H1 (cell line): Measurements from ENCODE around the gene HOXA10. TPM values are rescaled to one million over a fixed set of nuclear protein-coding genes. Genes with fewer than 3 reads are reported as not detected.

Experiments used
- CTCF ChIA-PET: fragments of 300-600 bp; sonication (Branson Sonifier 250); formaldehyde crosslinking; loops from one replicate; lab custom pipeline; 2021; ENCODE audit not compliant: partially characterized antibody; lab: Charles Lee
- POLR2A ChIA-PET: fragments of 300-600 bp; sonication (Branson Sonifier 250); formaldehyde crosslinking; loops from one replicate; lab custom pipeline; 2021; ENCODE audit warnings: inconsistent platforms; ENCODE audit not compliant: partially characterized antibody; lab: Charles Lee
- DNase-seq, 2 experiments: peaks; one replicate each; pipeline versions ENCODE4 v3.0.0 to v3.0.0-alpha.2; 2010 to 2022; ENCODE audit warnings: low spot score in 2 of 2, low read depth in 1 of 2, mixed read lengths in 1 of 2
- FAIRE-seq: peaks from 2 replicates; lab custom pipeline; 2011; peaks lifted over from hg19 to GRCh38; lab: Jason Lieb, UNC
- H2AFZ ChIP-seq: 2 replicates; pipeline ENCODE4 v1.8.1; 2012; ENCODE audit warnings: low read length, inconsistent platforms
- H2AK5ac ChIP-seq: 2 replicates; pipeline ENCODE4 v1.6.1; 2013; ENCODE audit warnings: low read depth, low read length
- H2BK120ac ChIP-seq: replicated peaks from 2 replicates; pipeline ENCODE3; 2013; ENCODE audit warnings: low read depth, low read length, inconsistent platforms
- H2BK12ac ChIP-seq: 2 replicates; pipeline ENCODE4 v1.6.1; 2013; ENCODE audit warnings: low read depth, low read length
- H2BK15ac ChIP-seq: 2 replicates; pipeline ENCODE4 v1.6.1; 2013; ENCODE audit warnings: low read length
- H2BK20ac ChIP-seq: 2 replicates; pipeline ENCODE4 v1.6.1; 2013; ENCODE audit warnings: low read length
- H2BK5ac ChIP-seq: 2 replicates; pipeline ENCODE4 v1.6.1; 2013; ENCODE audit warnings: low read depth, low read length
- H3K14ac ChIP-seq: 2 replicates; pipeline ENCODE4 v1.6.1; 2013; ENCODE audit warnings: inconsistent platforms; ENCODE audit not compliant: insufficient read length
- H3K18ac ChIP-seq: 2 replicates; pipeline ENCODE4 v1.6.1; 2013; ENCODE audit warnings: low read length; ENCODE audit errors: extremely low read depth
- H3K23ac ChIP-seq: 2 replicates; pipeline ENCODE4 v1.6.1; 2013; ENCODE audit warnings: inconsistent platforms; ENCODE audit not compliant: insufficient read length
- H3K23me2 ChIP-seq: 2 replicates; pipeline ENCODE4 v1.6.1; 2013; ENCODE audit warnings: low read depth, low read length
- H3K27ac ChIP-seq: 2 replicates; pipeline ENCODE4 v1.6.1; 2011; ENCODE audit warnings: low read depth, low read length, inconsistent platforms
- H3K27me3 ChIP-seq, 4 experiments: replicated peaks in 1 of 4; 1 replicate in 1 of 4; 2 replicates in 3 of 4; pipeline versions ENCODE4 v1.6.1 to v1.8.1; 2011 to 2013; ENCODE audit warnings: low read length in 3 of 4, mild to moderate bottlenecking in 3 of 4, inconsistent platforms in 2 of 4, mixed read lengths in 2 of 4, moderate library complexity in 1 of 4; ENCODE audit not compliant: control insufficient read depth in 3 of 4, insufficient read depth in 3 of 4; ENCODE audit errors: extremely low read depth in 1 of 4
- H3K36me3 ChIP-seq, 4 experiments: 2 replicates each; pipeline versions ENCODE4 v1.6.1 to v1.8.1; 2011 to 2013; ENCODE audit warnings: mild to moderate bottlenecking in 4 of 4, low read length in 3 of 4, moderate library complexity in 2 of 4, control low read depth in 1 of 4, inconsistent platforms in 1 of 4; ENCODE audit not compliant: insufficient read depth in 4 of 4, control insufficient read depth in 2 of 4
- H3K4ac ChIP-seq: replicated peaks from 2 replicates; pipeline ENCODE3; 2013; ENCODE audit warnings: low read length, low read depth, mixed read lengths, inconsistent platforms; ENCODE audit not compliant: insufficient read length
- H3K4me1 ChIP-seq, 4 experiments: replicated peaks in 1 of 4; 1 replicate in 1 of 4; 2 replicates in 3 of 4; pipeline versions ENCODE4 v1.6.1 to v1.8.1; 2011 to 2013; ENCODE audit warnings: low read length in 3 of 4, inconsistent platforms in 2 of 4, mixed read lengths in 1 of 4; ENCODE audit not compliant: insufficient read depth in 4 of 4, control insufficient read depth in 3 of 4
- H3K4me2 ChIP-seq, 2 experiments: 2 replicates each; pipeline versions ENCODE4 v1.6.1 to v1.8.1; 2011 to 2013; ENCODE audit warnings: low read depth in 2 of 2, low read length in 2 of 2, control low read depth in 1 of 2, inconsistent platforms in 1 of 2, mild to moderate bottlenecking in 1 of 2; ENCODE audit not compliant: insufficient read depth in 1 of 2
- H3K4me3 ChIP-seq, 4 experiments: fragments of 200-600, 300-600 bp in 1 of 4; sonication (generic), shearing (Covaris generic), sonication (Bioruptor Twin) in 1 of 4; 2 replicates each; pipeline versions ENCODE4 v1.5.1 to v1.8.1; 2011 to 2016; ENCODE audit warnings: low read length in 4 of 4, low read depth in 3 of 4, control low read depth in 2 of 4, inconsistent platforms in 2 of 4, mild to moderate bottlenecking in 2 of 4, mixed read lengths in 1 of 4, moderate library complexity in 1 of 4; ENCODE audit not compliant: insufficient read depth in 2 of 4; ENCODE audit errors: extremely low read depth in 1 of 4
- H3K56ac ChIP-seq: replicated peaks from 2 replicates; pipeline ENCODE3; 2013; ENCODE audit warnings: low read depth, mild to moderate bottlenecking, mixed read lengths, low read length, inconsistent platforms; ENCODE audit not compliant: insufficient read length
- H3K79me1 ChIP-seq: 2 replicates; pipeline ENCODE4 v1.6.1; 2013; ENCODE audit warnings: low read depth, low read length, control low read depth
- H3K79me2 ChIP-seq, 2 experiments: 2 replicates each; pipeline versions ENCODE4 v1.6.1 to v1.8.1; 2012 to 2013; ENCODE audit warnings: low read length in 2 of 2, mild to moderate bottlenecking in 2 of 2, inconsistent platforms in 1 of 2; ENCODE audit not compliant: insufficient read depth in 2 of 2, control insufficient read depth in 1 of 2
- H3K9ac ChIP-seq, 4 experiments: replicated peaks in 1 of 4; 1 replicate in 1 of 4; 2 replicates in 3 of 4; pipeline versions ENCODE4 v1.6.1 to v1.8.1; 2011 to 2013; ENCODE audit warnings: low read depth in 3 of 4, low read length in 3 of 4, control low read depth in 2 of 4, mild to moderate bottlenecking in 2 of 4, moderate library complexity in 2 of 4, inconsistent platforms in 1 of 4; ENCODE audit errors: extremely low read depth in 1 of 4
- H3K9me3 ChIP-seq, 2 experiments: 2 replicates each; pipeline versions ENCODE4 v1.6.1 to v1.8.1; 2012 to 2013; ENCODE audit warnings: mild to moderate bottlenecking in 2 of 2, moderate library complexity in 2 of 2, control low read depth in 1 of 2, inconsistent platforms in 1 of 2, low read depth in 1 of 2, low read length in 1 of 2, mixed read lengths in 1 of 2; ENCODE audit not compliant: insufficient read depth in 2 of 2
- H4K20me1 ChIP-seq, 2 experiments: replicated peaks in 1 of 2; 2 replicates each; pipeline versions ENCODE3 to v1.8.1; 2011 to 2013; ENCODE audit warnings: inconsistent platforms in 2 of 2, low read length in 2 of 2, mild to moderate bottlenecking in 1 of 2; ENCODE audit not compliant: insufficient read depth in 2 of 2, control insufficient read depth in 1 of 2
- H4K5ac ChIP-seq: 2 replicates; pipeline ENCODE4 v1.6.1; 2013; ENCODE audit warnings: low read length, low read depth, mixed read lengths, inconsistent platforms; ENCODE audit not compliant: insufficient read length
- H4K8ac ChIP-seq: 2 replicates; pipeline ENCODE4 v1.8.0; 2013; ENCODE audit warnings: mild to moderate bottlenecking, moderate library complexity, low read length, inconsistent platforms; ENCODE audit not compliant: insufficient read depth; ENCODE audit errors: extremely low read depth
- H4K91ac ChIP-seq: replicated peaks from 2 replicates; pipeline ENCODE3; 2013; ENCODE audit warnings: low read length, mixed read lengths, inconsistent platforms; ENCODE audit not compliant: insufficient read length
- GABPA ChIP-seq: IDR thresholded peaks from 2 replicates; pipeline ENCODE4 v1.6.1; 2011; ENCODE audit warnings: mild to moderate bottlenecking, low read length, moderate library complexity, borderline replicate concordance; ENCODE audit not compliant: insufficient read depth
- GTF2F1 ChIP-seq: IDR thresholded peaks from 2 replicates; pipeline ENCODE4 v1.6.1; 2012; ENCODE audit warnings: low read depth, low read length, improper control_type of control experiment, borderline replicate concordance
- MAFK ChIP-seq: IDR thresholded peaks from 2 replicates; pipeline ENCODE4 v1.6.1; 2012; ENCODE audit warnings: low read depth, mild to moderate bottlenecking, improper control_type of control experiment, low read length
- RAD21 ChIP-seq, 2 experiments: IDR thresholded peaks in 1 of 2; conservative IDR thresholded peaks in 1 of 2; 2 replicates each; pipeline ENCODE4 v1.6.1; 2011; ENCODE audit warnings: low read depth in 2 of 2, low read length in 2 of 2, improper control_type of control experiment in 1 of 2, inconsistent platforms in 1 of 2, mild to moderate bottlenecking in 1 of 2, moderate library complexity in 1 of 2
- SIN3A ChIP-seq, 2 experiments: IDR thresholded peaks in 1 of 2; conservative IDR thresholded peaks in 1 of 2; 2 replicates each; pipeline ENCODE4 v1.6.1; 2011 to 2012; ENCODE audit warnings: low read length in 2 of 2, improper control_type of control experiment in 1 of 2, low read depth in 1 of 2, mild to moderate bottlenecking in 1 of 2
- SRF ChIP-seq: IDR thresholded peaks from 2 replicates; pipeline ENCODE4 v1.6.1; 2011; ENCODE audit warnings: mild to moderate bottlenecking, low read depth, low read length, moderate library complexity
- SUZ12 ChIP-seq: fragments of 200-600 bp; sonication (generic); IDR thresholded peaks from 2 replicates; pipeline ENCODE4 v1.6.1; 2012; ENCODE audit warnings: mild to moderate bottlenecking, inconsistent platforms, low read length, moderate library complexity, mixed read lengths
- TAF1 ChIP-seq: IDR thresholded peaks from 2 replicates; pipeline ENCODE4 v1.6.1; 2011; ENCODE audit warnings: mild to moderate bottlenecking, low read depth, low read length
- WGBS, 2 experiments: shearing (Covaris generic) in 1 of 2; methylation state at CpG; one replicate each; pipeline versions ENCODE4 v1.1.6 to v1.1.7; 2013 to 2015; ENCODE audit warnings: low lambda C conversion rate in 2 of 2, mixed read lengths in 2 of 2, inconsistent platforms in 1 of 2, low coverage in 1 of 2, missing lambda C conversion rate in 1 of 2; ENCODE audit not compliant: insufficient replicate concordance in 2 of 2, insufficient coverage in 1 of 2, insufficient read length in 1 of 2; ENCODE audit errors: extremely low coverage in 1 of 2, missing lambda C conversion rate in 1 of 2; 5-methylcytosine and 5-hydroxymethylcytosine counted together
- polyA plus RNA-seq, 7 experiments: library from polyadenylated mRNA; depleted of rRNA in 3 of 7; stranded (reverse) in 5 of 7; unstranded in 2 of 7; fragments of >200 nt in 5 of 7; fragments of 200-250 nt in 2 of 7; gene quantifications; 1 replicate in 5 of 7; 2 replicates in 1 of 7; 4 replicates in 1 of 7; pipeline versions ENCODE4 v1.2.1 to v1.2.3, GENCODE V29; 2011 to 2013; ENCODE audit warnings: missing spikeins in 2 of 7, mixed read lengths in 2 of 7
- total RNA-seq: library from RNA; stranded (reverse); fragmentation: NEBNext Ultra II Directional; extraction: Animal tissue kit (Norgen Biotek cat#: 25700); gene quantifications from 2 replicates; pipeline ENCODE4 v1.2.1, GENCODE V29; 2021
- TF ChIP-seq, protein P1 (sequence below), 3 experiments: IDR thresholded peaks; 1 replicate in 2 of 3; 2 replicates in 1 of 3; pipeline versions ENCODE4 v1.5.1 to v1.6.1; 2011; ENCODE audit warnings: low read length in 3 of 3, mild to moderate bottlenecking in 3 of 3, inconsistent platforms in 2 of 3, low read depth in 1 of 3, moderate library complexity in 1 of 3; ENCODE audit not compliant: insufficient read depth in 1 of 3; ENCODE audit errors: control extremely low read depth in 1 of 3

Gene HOXA10
- total and polyA plus RNA-seq, 2 of the 8 experiments (the other 6 are each of a cell fraction or from before 2014, with no cell fraction given) = not detected

GRCh38 chr7:27196287-27196767, 22.2 kb upstream of the HOXA10 start:
- H4K20me1 ChIP-seq = peaks cover 28 to 34% of the 10 kb centered on the region in 2 experiments
- POLR2A ChIA-PET = no interaction called here
- no peak overlapping the region for H4K91ac ChIP-seq
- H3K27ac ChIP-seq = no peak overlapping the region
- no peak overlapping the region for H4K5ac ChIP-seq
- no peak overlapping the region for H3K4ac ChIP-seq
- no peak overlapping the region for H2BK20ac ChIP-seq
- no peaks in the 10 kb centered on the region; the same call in 1 of the 2 replicates for H3K23me2 ChIP-seq
- no peak overlapping the region for H3K18ac ChIP-seq
- H2AK5ac ChIP-seq = no peak overlapping the region
- CTCF ChIA-PET = interaction anchor here (0.6 to 3.2 kb wide), 45 partner anchors 8 to 900 kb away, joined by 3 to 31 read pairs (median 4); no protein-coding TSS in a partner anchor
- peak; percentile 99 for FAIRE-seq
- no peak overlapping the region for H3K23ac ChIP-seq
- H2BK5ac ChIP-seq = no peak overlapping the region
- H3K79me1 ChIP-seq = no peaks in the 10 kb centered on the region; the same call in 1 of the 2 replicates
- 9% methylated on average over 6 of the region's 6 CpGs; no CpG with 5 or more reads in 1 of the 2 experiments for WGBS, 2 experiments
- H3K4me1 ChIP-seq = peaks cover 0 to 6% (median 4%) of the 10 kb centered on the region in 4 experiments; a peak in 4 of 7 replicates
- H2BK120ac ChIP-seq = no peak overlapping the region
- H2AFZ ChIP-seq = no peak overlapping the region
- no peak overlapping the region for H3K56ac ChIP-seq
- H3K27me3 ChIP-seq = peaks cover 83 to 100% (median 95%) of the 10 kb centered on the region in 4 experiments
- H3K79me2 ChIP-seq = no peaks in the 10 kb centered on the region
- DNase-seq = peak in 1 of 2 experiments; percentile 90
- H3K9ac ChIP-seq = no peak overlapping the region
- H3K36me3 ChIP-seq = peaks cover 0 to 15% (median 0%) of the 10 kb centered on the region in 4 experiments; a peak in 1 of 8 replicates
- no peak overlapping the region for H2BK15ac ChIP-seq
- no peak overlapping the region for H2BK12ac ChIP-seq
- H3K14ac ChIP-seq = no peak overlapping the region
- H4K8ac ChIP-seq = no peak overlapping the region
- H3K9me3 ChIP-seq = peaks cover 0 to 3% of the 10 kb centered on the region in 2 experiments; a peak in 1 of 4 replicates
- H3K4me2 ChIP-seq = no peak overlapping the region
- H3K4me3 ChIP-seq = no peak overlapping the region
- TF ChIP-seq SIN3A (conservative IDR thresholded peaks at IDR 0.05 in 1 of 2, IDR thresholded peaks at IDR 0.05 in 1 of 2; ENCODE audit: low read depth in 1 of 2, low read length in 2 of 2) = peak in 1 of 2 experiments; percentile 80; a peak in 2 of 4 replicates
- no peak for TF ChIP-seq MAFK
- TF ChIP-seq, protein P1, sequence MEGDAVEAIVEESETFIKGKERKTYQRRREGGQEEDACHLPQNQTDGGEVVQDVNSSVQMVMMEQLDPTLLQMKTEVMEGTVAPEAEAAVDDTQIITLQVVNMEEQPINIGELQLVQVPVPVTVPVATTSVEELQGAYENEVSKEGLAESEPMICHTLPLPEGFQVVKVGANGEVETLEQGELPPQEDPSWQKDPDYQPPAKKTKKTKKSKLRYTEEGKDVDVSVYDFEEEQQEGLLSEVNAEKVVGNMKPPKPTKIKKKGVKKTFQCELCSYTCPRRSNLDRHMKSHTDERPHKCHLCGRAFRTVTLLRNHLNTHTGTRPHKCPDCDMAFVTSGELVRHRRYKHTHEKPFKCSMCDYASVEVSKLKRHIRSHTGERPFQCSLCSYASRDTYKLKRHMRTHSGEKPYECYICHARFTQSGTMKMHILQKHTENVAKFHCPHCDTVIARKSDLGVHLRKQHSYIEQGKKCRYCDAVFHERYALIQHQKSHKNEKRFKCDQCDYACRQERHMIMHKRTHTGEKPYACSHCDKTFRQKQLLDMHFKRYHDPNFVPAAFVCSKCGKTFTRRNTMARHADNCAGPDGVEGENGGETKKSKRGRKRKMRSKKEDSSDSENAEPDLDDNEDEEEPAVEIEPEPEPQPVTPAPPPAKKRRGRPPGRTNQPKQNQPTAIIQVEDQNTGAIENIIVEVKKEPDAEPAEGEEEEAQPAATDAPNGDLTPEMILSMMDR (IDR thresholded peaks at IDR 0.05; ENCODE audit: control extremely low read depth in 1 of 3, insufficient read depth in 1 of 3, low read depth in 1 of 3, low read length in 3 of 3) = peak; percentile 9 to 82 (median 76)
- TF ChIP-seq TAF1 = no peak
- TF ChIP-seq SRF = no peak
- TF ChIP-seq RAD21 (IDR thresholded peaks at IDR 0.05 in 1 of 2, conservative IDR thresholded peaks at IDR 0.05 in 1 of 2; ENCODE audit: low read depth in 2 of 2, low read length in 2 of 2) = peak; percentile 96 to 97
- TF ChIP-seq GABPA = no peak
- TF ChIP-seq SUZ12 = no peak
- no peak for TF ChIP-seq GTF2F1
